ENCODE measurements around the gene PCDH19. TPM values are rescaled to one million over a fixed set of nuclear protein-coding genes. Genes with fewer than 3 reads are reported as not detected.

PCDH19 gene
- polyA plus RNA-seq, 1 of the 3 experiments (the other 2 are of a cell fraction): under 0.01 TPM

GRCh38 chrX:100376576-100376975 is 33.5 kb downstream of the PCDH19 start:
- Histone ChIP-seq H3K9me2 (no peaks in the 10 kb centered on the region), H3K27ac (ENCODE audit: low read depth in 2 of 2, low read length in 1 of 2) (no peak overlapping the region), H4K20me1 (ENCODE audit: insufficient read depth) (no peaks in the 10 kb centered on the region), H3K4me3 (ENCODE audit: low read depth in 2 of 2, low read length in 1 of 2) (no peak overlapping the region), H3K4me2 (no peak overlapping the region), H3K4me1 (ENCODE audit: control insufficient read depth in 1 of 2, insufficient read depth in 2 of 2, low read depth in 1 of 2, low read length in 1 of 2) (no peaks in the 10 kb centered on the region), H3K27me3 (ENCODE audit: insufficient read depth) (no peaks in the 10 kb centered on the region; the same call in 1 of the 2 replicates), H3K9ac (no peak overlapping the region), H3K36me3 (replicated peaks in 1 of 2; ENCODE audit: control insufficient read depth in 1 of 2, insufficient read depth in 2 of 2, low read length in 1 of 2) (no peaks in the 10 kb centered on the region), H3K79me2 (ENCODE audit: insufficient read depth) (no peaks in the 10 kb centered on the region), H3F3A (replicated peaks; ENCODE audit: insufficient read depth) (no peaks in the 10 kb centered on the region), H2AFZ (ENCODE audit: low read depth) (no peak overlapping the region), H3K9me3 (no peaks in the 10 kb centered on the region)
- no peak for TF ChIP-seq EZH2phosphoT487 (IDR thresholded peaks at IDR 0.05; ENCODE audit: borderline replicate concordance, low read depth)
- TF ChIP-seq SMC3 (IDR thresholded peaks at IDR 0.05; ENCODE audit: low read depth, low read length): no peak
- TF ChIP-seq RXRA (IDR thresholded peaks at IDR 0.05; ENCODE audit: borderline replicate concordance, low read depth): no peak
- TF ChIP-seq USF2 (IDR thresholded peaks at IDR 0.05; ENCODE audit: borderline replicate concordance, low read depth, low read length): no peak
- no peak for TF ChIP-seq POLR2AphosphoS5 (IDR thresholded peaks at IDR 0.05; ENCODE audit: low read depth, low read length)
- no peak for TF ChIP-seq FOXM1 (IDR thresholded peaks at IDR 0.05; ENCODE audit: low read depth)
- no peak for TF ChIP-seq ZBTB33 (IDR thresholded peaks at IDR 0.05; ENCODE audit: borderline replicate concordance, low read depth)
- TF ChIP-seq JUND (IDR thresholded peaks at IDR 0.05): no peak
- no peak for TF ChIP-seq EP300 (IDR thresholded peaks at IDR 0.05; ENCODE audit: borderline replicate concordance in 1 of 2, low read depth in 1 of 2, low read length in 1 of 2)
- no peak for TF ChIP-seq PBX3 (IDR thresholded peaks at IDR 0.05)
- ChIA-PET POLR2A (no interaction called here), CTCF (interaction anchor here (1.0 to 1.3 kb wide), 2 partner anchors 8 to 37 kb away, joined by 3 read pairs; no protein-coding TSS in a partner anchor)
- DNase-seq: no peak

- DNase-seq: no peak
- 0% methylated on average over 2 of the region's 2 CpGs for WGBS (ENCODE audit: low lambda C conversion rate)
- no peaks in the 10 kb centered on the region; the same call in 1 of the 2 replicates for H3K27me3 ChIP-seq (ENCODE audit: insufficient read depth)
- CTCF ChIA-PET: no interaction called here
- H3F3A ChIP-seq (replicated peaks; ENCODE audit: insufficient read depth): no peaks in the 10 kb centered on the region
- H3K4me2 ChIP-seq: no peak overlapping the region
- no peak overlapping the region for H2AFZ ChIP-seq (ENCODE audit: low read depth)
- TF ChIP-seq USF2 (IDR thresholded peaks at IDR 0.05; ENCODE audit: borderline replicate concordance, low read depth, low read length) (no peak), IRF3 (IDR thresholded peaks at IDR 0.05; ENCODE audit: low read depth, low read length) (no peak), MXI1 (IDR thresholded peaks at IDR 0.05; ENCODE audit: low read depth, low read length) (no peak), SMC3 (IDR thresholded peaks at IDR 0.05; ENCODE audit: low read depth, low read length) (no peak), RFX5 (IDR thresholded peaks at IDR 0.05; ENCODE audit: low read length) (no peak), FOSL2 (IDR thresholded peaks at IDR 0.05; ENCODE audit: borderline replicate concordance, low read depth) (no peak)
- no peak overlapping the region for H3K27ac ChIP-seq (ENCODE audit: low read depth in 2 of 2, low read length in 1 of 2)
- H3K36me3 ChIP-seq (replicated peaks in 1 of 2; ENCODE audit: control insufficient read depth in 1 of 2, insufficient read depth in 2 of 2, low read length in 1 of 2): no peaks in the 10 kb centered on the region
- no peak overlapping the region for H3K4me3 ChIP-seq (ENCODE audit: low read depth in 2 of 2, low read length in 1 of 2)
- no peaks in the 10 kb centered on the region for H4K20me1 ChIP-seq (ENCODE audit: insufficient read depth)
- no peak overlapping the region for H3K9ac ChIP-seq
- POLR2A ChIA-PET: no interaction called here
- H3K9me2 ChIP-seq: no peaks in the 10 kb centered on the region
- H3K79me2 ChIP-seq (ENCODE audit: insufficient read depth): no peaks in the 10 kb centered on the region
- H3K9me3 ChIP-seq: no peaks in the 10 kb centered on the region
- no peaks in the 10 kb centered on the region for H3K4me1 ChIP-seq (ENCODE audit: control insufficient read depth in 1 of 2, insufficient read depth in 2 of 2, low read depth in 1 of 2, low read length in 1 of 2)
Observed at GRCh38 chrX:100373673-100374072, 36.4 kb downstream of the PCDH19 start.
